Daoy (cell line): Measurements from ENCODE around the gene IRAK2. TPM values are rescaled to one million over a fixed set of nuclear protein-coding genes. Genes with fewer than 3 reads are reported as not detected.
A peak's percentile ranks its signal among the peaks of the same experiment; 100 is the strongest.

Source experiments
- DNase-seq: peaks from one replicate; pipeline ENCODE4 v3.0.0-alpha.2; 2015; ENCODE audit warnings: low read depth
- total RNA-seq: library from RNA; depleted of rRNA; stranded (reverse); fragments of >200 nt; shearing (Covaris generic); gene quantifications from 2 replicates; pipeline ENCODE4 v1.2.3, GENCODE V29; 2014

IRAK2 gene
- total RNA-seq, 1 experiment from 2014 or later: 12.7 TPM

DNA sequence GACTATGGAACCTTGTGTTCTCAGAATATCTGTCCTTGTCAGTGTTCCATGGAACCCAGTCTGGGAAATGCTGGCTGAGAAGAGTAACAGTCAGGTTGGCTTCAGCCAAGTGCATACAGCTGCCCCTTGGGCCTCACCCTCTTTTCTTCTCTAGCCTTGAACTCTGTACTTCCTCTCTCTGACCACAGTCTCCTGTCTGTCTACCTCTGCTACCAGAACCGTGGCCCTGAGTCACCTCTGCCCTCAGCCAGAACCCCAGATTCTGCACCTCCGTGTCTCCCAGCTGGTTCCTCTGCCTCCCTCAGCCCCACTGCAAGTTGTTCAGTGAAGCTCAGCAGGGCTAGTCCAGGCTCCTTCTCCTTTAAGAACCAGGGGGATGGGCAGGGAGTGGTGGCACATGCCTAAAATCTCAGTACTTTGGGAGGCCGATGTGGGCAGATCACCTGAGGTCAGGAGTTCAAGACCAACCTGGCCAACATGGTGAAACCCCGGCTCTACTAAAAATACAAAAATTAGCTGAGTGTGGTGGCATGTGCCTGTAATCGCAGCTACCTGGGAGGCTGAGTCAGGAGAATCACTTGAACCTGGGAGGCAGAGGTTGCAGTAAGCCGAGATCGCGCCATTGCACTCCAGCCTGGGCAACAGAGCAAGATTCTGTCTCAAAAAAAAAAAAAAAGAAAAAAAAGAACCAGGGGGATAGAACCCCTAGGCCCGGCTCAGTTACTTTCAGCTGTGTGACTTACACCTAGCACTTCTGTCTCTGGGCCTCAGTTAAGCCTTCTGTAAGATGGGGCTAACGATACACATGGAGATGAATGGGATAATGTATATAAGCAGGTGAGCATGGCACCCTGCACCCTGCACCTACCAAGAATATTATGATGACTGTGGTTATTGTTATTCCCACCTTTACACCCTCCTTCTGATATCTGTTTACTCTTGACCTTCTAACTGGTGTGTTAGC is 59.2 kb downstream of the IRAK2 start:
- DNase-seq: no peak

GRCh38 chr3:10224794-10225665 is 60.3 kb downstream of the IRAK2 start:
- peak; percentile 79 for DNase-seq

- DNase-seq: no peak
These were observed 61.6 kb downstream of the IRAK2 start for GRCh38 chr3:10226293-10226692.

DNA sequence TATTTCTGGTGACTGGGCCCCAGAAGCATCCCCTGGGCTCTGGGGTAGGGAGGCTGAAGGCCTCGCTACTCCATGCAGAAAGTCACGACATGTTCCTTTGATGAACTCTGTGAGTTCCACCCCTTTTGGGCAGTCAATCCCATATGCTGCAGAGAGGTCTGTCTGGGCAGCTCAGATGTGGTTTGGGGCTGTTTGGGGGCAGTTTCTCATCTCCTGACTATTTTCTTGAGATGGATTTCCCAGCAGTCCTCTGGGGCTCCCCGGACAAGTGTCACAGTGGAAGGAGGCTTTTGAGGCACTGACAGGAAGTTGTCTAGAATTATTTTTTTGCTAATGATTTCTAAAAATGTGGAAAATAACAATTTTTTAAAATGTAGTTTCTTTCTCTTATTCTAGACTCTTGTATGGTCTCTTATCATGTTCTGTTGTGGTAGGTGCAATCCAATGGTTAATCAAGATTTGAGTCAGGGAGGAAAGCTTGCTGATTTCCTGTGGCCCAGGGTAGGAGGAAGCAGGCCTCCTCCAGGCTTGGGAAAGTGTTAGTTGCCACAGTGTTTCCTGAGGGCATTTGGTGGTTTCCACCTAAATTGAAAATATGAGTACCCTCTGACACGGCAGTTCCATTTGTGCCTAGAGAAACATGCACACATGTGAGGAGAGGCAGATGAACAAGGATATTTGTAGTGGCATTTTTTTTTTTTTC is 63.7 kb downstream of the IRAK2 start:
- peak; percentile 69 for DNase-seq

- no peak for DNase-seq
These were observed 64.9 kb downstream of the IRAK2 start for GRCh38 chr3:10229576-10229975.

GRCh38 chr3:10232137-10232536 is 67.4 kb downstream of the IRAK2 start:
- DNase-seq: no peak

DNA sequence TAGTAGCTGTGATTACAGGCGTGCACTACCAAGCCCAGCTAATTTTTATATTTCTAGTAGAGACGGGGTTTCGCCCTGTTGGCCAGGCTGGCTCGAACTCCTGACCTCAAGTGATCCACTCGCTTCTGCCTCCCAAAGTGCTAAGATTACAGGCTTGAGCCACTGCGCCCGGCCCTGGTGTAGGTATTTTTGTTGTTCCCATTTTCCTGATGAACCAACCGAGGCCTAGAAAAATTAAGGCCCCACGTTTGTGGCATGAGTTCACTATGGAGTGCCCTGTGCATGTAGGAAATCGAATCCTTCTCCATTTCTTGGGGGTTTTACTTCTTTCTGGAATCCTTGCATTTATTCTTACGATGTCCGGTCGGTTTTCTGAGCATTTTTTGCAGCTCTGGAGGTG is 69.3 kb downstream of the IRAK2 start:
- no peak for DNase-seq

DNA sequence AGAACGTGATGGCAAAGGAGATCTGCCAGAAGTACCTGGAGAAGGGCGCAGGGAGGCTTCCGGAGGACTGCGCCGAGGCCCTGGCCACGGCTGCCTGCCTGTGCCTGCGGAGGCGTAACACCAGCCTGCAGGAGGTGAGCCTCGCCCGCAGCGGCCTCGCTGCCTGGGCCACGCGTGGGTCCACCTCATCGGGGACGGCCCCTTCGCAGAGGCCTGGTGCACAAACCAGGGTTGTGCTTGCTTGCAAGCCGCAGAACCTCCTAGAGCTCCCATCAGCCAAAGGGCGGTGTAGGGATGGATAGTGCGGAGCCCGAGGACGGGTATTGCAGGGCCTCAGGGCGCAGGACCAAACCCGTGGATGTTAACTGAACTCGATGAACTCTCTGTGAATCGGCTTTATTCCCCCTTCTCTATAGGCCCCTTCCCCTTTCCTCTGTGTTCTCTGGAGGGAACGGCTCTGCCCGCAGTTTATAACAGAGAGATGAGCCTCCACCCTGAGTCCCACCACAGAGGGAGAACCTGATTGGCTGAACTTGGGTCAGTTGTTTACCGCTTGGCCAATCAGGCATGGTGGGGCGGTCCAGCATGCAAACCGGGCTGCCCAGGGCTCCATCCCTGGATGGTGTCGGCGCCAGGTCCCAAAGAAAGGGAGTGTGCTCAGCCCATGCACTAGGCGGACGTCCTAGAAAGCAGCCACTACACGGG is 70.0 kb downstream of the IRAK2 start:
- no peak for DNase-seq

DNA sequence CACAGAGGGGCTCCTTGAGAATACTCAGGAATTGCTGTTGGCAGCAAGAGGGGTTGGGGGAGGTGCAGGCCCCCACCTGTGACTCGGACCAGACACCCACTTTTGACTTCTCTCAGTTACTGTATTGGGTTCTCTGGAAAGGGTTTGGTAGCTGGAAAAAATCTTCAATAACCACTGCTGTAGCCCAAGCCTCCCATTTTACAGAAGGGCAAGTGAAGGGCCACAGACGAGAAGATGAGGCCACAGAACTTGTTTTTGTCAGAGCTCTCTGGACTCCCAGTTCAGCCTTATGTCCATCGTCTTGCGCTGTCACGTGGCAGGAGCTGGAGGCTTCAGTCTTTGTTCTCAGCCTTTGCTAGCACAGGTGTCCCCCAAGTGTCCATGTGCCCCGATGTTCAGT is 70.8 kb downstream of the IRAK2 start:
- DNase-seq: no peak

DNA sequence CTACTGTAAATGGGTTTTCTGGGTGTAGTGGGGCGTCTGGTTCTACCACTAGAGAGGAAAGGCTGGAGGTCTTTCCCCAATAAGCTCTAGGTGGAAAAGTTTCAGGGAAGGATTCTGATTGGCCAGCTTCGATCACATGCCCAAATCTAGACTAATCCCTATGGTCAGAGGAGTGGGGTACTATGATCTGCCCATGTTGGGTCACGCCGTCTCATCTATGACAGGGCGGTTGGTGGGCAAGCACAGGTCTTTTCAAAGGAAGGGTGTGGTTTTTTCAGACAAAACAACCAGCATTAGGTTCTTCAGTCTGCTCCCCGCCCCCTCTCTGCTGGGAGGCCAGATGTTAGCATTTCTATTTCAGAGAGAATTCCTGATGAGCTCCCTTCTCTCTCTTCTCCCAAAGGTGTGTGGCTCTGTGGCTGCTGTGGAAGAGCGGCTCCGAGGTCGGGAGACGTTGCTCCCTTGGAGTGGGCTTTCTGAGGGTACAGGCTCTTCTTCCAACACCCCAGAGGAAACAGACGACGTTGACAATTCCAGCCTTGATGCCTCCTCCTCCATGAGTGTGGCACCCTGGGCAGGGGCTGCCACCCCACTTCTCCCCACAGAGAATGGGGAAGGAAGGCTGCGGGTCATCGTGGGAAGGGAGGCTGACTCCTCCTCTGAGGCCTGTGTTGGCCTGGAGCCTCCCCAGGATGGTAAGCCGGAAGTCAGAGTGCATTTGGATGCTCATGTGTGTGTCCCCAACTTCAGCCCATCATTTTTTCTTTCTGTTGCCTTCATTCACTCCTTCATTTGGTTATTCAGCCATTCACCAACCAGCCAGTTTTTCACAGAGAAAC is 73.8 kb downstream of the IRAK2 start:
- DNase-seq: no peak

- no peak for DNase-seq
These were observed 76.1 kb downstream of the IRAK2 start for GRCh38 chr3:10240799-10241198.

DNA sequence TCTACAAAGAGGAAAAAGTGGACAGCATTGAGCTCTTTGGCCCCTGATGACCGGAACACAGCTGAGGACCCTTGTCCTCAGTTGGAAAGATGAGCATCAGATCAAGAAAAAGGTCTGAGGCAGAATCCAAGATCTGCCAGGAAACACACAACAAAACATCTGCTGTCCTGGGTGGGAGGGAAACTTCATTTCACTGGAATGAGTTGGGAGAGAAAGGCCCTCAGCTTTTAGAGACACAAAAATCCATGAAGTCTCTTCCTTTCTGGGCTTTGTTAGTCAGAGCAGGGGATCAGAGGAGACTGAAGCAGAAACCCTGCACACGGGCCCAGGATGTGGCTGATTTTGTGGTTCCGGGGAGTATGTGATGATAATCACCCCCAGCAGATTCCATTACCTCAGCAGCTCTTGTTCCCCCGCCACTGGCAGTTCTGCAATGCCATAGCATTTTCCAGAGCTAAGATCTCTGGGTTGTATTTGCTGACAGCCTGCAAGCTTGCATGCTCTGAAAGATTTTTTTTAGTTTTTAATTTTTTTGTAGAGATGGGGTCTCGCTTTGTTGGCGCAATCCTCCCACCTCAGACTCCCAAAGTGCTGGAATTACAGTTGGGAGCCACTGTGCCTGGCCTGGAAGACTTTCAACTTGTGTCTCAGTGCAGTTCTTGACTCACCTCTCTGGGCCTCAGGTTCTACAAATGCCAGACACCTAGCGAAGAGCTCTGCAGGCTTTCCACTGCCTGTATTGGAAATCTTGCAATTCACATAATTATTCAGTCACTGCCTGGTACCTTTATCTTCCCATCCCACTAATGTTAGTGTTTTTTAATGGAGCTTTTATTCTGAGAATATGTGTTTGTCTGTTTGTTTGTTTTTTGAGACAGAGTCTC is 77.7 kb downstream of the IRAK2 start:
- peak; percentile 62 for DNase-seq

DNA sequence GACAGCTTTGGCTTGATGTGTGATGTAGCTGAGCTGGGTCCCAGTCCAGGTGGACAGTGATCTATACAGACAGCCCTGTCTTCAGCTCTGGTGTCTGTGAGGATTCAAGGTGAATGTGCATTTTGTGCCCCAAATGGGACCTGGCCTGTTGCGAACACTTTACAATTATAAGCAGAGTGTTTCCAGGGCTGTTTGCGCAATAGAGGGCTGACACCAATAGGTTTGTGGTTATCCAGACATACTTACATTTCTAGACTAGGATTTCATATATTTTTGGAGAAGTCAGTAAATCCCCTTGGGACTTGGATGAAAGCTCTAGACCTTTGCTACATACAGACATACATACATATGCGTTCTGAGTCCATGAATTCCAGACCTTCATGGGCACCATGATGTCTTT is 79.3 kb downstream of the IRAK2 start:
- no peak for DNase-seq

- DNase-seq: no peak
These were observed 80.5 kb downstream of the IRAK2 start for GRCh38 chr3:10245081-10245712.

DNA sequence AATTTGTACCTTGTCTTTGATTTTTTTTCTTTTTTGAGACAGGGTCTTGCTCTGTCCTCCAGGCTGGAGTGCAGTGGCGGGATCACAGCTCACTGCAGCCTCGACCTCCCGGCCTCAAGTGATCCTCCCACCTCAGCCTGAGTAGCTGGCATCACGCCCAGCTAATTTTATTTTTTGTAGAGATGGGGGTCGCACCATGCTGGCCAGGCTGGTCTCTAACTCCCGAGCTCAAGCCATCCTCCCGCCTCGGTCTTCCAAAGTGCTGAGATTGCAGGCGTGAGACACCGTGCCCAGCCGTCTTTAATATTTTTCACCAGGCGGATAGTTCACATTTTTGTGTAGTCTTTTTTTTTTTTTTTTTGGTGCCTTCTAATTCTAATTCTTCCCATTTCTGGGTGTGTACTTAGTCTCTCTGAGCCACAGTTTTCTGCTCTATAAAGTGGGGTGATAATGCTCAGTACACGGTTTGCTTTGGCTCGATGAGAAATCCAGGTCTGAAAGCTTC is 83.0 kb downstream of the IRAK2 start:
- no peak for DNase-seq

- peak; percentile 96 for DNase-seq
These were observed 83.7 kb downstream of the IRAK2 start, which contains the start of gene TATDN2 for GRCh38 chr3:10248184-10248983. TATDN2 (plus strand) TSS chr3:10248459; CDS start chr3:10249201, 742 bp downstream.

GRCh38 chr3:10248984-10249748 is 84.4 kb downstream of the IRAK2 start:
- peak; percentile 25 for DNase-seq
